WI38 (cell line): ENCODE results near the gene PKDREJ.

Experiments used
- H3K4me3 ChIP-seq: 2 replicates; pipeline ENCODE4 v1.5.1; 2011; ENCODE audit warnings: low read depth, mild to moderate bottlenecking, control low read depth, low read length
- TF ChIP-seq, protein P1 (sequence below): IDR thresholded peaks from 2 replicates; pipeline ENCODE4 v1.5.1; 2012; ENCODE audit warnings: low read depth, mild to moderate bottlenecking, control low read depth, low read length

PKDREJ gene

DNA sequence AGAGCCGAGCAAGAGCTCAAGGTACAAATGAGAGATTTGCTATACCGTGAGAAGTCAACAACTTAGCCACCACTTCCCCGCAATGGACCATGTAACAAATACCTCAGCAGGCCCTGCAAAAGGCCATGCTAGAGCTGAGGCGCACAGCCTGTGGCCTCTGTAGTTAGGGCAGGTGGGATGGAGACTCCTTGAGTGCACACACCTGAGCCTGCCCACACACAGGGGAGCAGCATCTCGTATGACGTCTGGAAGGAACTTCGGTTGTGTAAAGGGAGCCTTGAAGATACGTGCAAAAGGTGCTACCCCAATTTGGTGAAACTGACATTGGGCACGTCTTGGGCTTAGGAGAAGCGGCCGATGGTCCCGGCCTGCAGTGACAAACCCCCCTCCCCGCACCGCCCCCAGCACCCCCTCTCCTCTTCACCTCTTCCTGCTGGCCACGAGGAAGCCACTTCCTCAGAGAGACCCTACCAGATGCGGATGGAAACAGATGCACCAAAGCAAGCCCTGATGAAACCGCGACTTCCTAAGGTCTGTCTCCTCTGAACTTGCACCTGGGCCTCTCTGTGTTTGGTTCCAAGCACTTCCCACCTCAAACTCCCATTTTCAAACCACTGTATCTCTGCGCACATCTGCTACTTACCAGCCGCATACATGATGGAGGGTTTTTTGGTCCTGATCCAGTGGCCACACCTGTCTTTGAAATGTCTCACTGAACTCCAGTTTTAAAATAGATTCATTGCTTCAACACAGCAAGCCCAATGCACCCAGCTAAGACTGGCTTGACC, 23.7 kb downstream of the PKDREJ start:
- H3K4me3 ChIP-seq: no peak overlapping the region
- TF ChIP-seq, protein P1, sequence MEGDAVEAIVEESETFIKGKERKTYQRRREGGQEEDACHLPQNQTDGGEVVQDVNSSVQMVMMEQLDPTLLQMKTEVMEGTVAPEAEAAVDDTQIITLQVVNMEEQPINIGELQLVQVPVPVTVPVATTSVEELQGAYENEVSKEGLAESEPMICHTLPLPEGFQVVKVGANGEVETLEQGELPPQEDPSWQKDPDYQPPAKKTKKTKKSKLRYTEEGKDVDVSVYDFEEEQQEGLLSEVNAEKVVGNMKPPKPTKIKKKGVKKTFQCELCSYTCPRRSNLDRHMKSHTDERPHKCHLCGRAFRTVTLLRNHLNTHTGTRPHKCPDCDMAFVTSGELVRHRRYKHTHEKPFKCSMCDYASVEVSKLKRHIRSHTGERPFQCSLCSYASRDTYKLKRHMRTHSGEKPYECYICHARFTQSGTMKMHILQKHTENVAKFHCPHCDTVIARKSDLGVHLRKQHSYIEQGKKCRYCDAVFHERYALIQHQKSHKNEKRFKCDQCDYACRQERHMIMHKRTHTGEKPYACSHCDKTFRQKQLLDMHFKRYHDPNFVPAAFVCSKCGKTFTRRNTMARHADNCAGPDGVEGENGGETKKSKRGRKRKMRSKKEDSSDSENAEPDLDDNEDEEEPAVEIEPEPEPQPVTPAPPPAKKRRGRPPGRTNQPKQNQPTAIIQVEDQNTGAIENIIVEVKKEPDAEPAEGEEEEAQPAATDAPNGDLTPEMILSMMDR: no peak

DNA sequence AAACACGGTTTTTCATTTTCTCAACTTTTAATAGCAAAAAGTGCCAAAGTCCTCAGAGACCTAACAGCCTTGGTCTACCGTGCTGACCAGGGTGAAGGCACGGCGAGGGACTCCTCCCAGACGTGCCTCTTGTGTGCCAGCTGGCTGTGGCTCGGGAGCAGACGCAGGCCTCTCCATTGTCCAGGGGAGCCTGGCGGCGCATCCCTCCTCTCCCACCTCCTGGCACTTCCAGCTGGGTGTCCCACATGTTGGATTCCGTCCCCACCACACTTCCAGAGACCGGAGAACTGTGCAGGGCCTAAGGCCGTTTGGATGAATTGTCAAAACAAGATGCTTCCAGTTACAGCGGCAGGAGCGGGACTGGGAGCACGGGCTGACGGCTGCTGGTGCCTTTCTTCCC, 24.6 kb downstream of the PKDREJ start:
- TF ChIP-seq, protein P1: no peak
- H3K4me3 ChIP-seq: no peak overlapping the region

DNA sequence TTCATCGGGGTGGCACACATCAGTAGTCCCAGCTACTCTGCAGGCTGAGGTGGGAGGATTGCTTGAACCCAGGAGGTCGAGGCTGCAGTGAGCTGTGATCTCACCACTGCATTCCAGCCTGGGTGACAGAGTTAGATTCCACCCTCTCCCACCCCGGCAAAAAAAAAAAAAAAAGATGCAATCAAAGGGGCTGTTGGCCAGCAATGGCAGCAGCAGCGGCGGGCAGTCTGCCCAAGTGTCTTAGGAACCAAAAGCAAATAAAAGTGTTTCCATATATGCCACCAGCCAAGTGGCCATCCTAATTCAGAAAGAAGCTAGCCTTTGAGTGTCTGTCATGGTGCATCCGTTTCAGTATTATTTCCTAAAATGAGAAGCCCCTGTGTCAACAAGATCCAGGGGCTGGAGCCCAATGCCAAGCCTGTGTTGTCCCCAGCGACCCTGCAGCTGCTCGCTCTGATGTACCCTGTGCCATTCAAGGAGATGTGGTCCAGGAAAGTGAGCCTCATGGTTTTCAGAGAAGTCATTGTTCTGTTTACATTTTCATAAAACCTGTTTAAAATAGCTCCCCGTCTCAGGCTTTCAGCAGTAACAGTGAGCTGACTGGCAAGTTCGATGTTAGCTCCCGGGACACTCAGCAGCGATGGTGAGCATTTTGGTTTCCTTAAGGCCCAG, 25.6 kb downstream of the PKDREJ start:
- H3K4me3 ChIP-seq: no peak overlapping the region
- TF ChIP-seq, protein P1: no peak

DNA sequence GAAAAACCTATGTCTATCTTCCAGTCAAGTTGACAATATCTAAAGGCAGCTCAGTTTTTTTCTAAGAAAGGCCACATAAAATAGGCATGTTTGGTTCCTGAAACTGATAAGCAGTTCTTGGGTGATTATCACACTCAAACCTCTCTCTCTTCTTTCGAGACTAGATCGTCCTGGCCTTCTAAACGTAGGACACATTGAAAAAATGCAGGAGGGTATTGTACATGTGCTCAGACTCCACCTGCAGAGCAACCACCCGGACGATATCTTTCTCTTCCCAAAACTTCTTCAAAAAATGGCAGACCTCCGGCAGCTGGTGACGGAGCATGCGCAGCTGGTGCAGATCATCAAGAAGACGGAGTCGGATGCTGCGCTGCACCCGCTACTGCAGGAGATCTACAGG, 28.2 kb downstream of the PKDREJ start:
- H3K4me3 ChIP-seq: no peak overlapping the region
- TF ChIP-seq, protein P1: no peak

DNA sequence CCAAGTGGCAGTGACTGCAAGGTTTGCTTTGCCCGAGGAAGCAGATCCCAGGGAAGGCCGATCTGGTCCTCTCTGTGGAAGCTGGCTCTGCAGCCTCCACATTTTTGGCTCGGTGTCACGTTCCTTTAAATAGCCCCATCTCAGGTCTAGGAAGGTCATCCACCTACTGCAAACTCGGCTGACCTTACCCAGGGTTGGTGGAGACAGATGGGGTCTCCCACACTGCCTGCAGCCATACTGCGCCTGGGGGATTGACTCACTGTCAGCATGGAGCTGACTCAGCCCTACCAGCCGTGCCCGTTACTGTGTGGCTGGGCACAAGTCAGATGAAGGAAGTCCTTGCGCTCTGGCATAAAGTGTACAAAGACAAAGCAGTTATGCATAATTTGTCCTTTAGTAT, 29.9 kb downstream of the PKDREJ start:
- H3K4me3 ChIP-seq: no peak overlapping the region
- TF ChIP-seq, protein P1: no peak

DNA sequence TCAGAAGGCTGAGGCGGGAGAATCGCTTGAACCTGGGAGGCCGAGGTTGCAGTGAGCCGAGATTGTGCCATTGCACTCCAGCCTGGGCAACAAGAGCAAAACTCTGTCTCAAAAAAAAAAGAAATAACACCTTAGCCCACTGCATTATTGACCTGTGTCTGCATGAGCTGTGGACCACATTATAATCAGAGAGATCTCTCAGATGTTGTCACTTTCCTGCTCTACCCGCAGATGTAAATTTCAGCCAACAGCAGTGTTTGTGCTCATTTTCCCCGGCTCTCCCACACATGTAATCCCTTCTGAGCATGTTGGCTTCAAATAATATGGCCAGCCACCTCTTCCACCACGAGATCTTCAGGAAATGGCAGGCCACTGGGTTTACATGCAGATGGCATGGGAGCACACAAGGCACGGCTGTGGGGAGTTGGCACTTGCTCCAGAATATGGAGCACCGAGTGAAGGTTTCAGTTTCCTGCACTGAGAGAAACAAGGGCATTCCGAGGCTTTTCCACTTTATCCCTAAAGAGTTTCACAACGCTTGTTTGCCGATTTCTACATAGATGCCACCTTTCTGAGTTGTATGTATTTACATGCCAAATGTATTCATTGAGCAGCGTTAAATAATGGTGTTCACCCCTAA, 32.8 kb downstream of the PKDREJ start:
- H3K4me3 ChIP-seq: no peak overlapping the region
- TF ChIP-seq, protein P1: no peak

DNA sequence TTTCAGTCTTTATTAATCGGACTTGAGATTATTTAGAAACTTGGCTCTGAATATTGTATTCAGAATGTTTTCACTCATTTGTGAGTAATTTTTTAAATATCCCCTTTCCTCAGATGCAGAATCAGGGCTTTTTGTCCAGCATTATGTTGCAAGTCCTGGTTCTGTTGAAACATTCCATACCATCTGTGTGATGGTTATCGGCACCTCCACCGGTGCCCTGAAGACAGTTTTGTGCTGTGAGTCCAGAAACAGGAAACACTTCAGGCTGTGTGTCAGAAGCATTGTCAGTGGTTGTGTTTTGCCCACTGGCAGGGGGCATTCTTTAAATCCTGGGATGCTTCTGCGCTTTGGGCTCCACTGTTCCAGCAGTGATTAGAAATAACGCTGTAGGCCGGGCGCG, 33.4 kb downstream of the PKDREJ start:
- TF ChIP-seq, protein P1: no peak
- no peak overlapping the region for H3K4me3 ChIP-seq
